Mucosa of stomach (tissue), 1 donor: ENCODE results near the gene CDH20.

Experiments
- H3K27me3 ChIP-seq: one replicate; pipeline ENCODE4 v1.7.0; 2013; ENCODE audit warnings: mild to moderate bottlenecking, low read length; ENCODE audit not compliant: control insufficient read depth, insufficient read depth
- H3K36me3 ChIP-seq: one replicate; pipeline ENCODE4 v1.7.0; 2013; ENCODE audit warnings: low read length; ENCODE audit not compliant: control insufficient read depth, insufficient read depth
- H3K4me1 ChIP-seq: one replicate; pipeline ENCODE4 v1.7.0; 2013; ENCODE audit warnings: mild to moderate bottlenecking, low read length; ENCODE audit not compliant: control insufficient read depth, insufficient read depth
- H3K4me3 ChIP-seq: one replicate; pipeline ENCODE4 v1.7.0; 2013; ENCODE audit warnings: low read length
- H3K9ac ChIP-seq: one replicate; pipeline ENCODE4 v1.7.0; 2013; ENCODE audit warnings: mild to moderate bottlenecking, low read length, moderate library complexity
- H3K9me3 ChIP-seq: one replicate; pipeline ENCODE4 v1.7.0; 2013; ENCODE audit warnings: mild to moderate bottlenecking, low read length, moderate library complexity; ENCODE audit not compliant: control insufficient read depth
- donor health status: Pancreatic carcinoma.

Gene CDH20

DNA sequence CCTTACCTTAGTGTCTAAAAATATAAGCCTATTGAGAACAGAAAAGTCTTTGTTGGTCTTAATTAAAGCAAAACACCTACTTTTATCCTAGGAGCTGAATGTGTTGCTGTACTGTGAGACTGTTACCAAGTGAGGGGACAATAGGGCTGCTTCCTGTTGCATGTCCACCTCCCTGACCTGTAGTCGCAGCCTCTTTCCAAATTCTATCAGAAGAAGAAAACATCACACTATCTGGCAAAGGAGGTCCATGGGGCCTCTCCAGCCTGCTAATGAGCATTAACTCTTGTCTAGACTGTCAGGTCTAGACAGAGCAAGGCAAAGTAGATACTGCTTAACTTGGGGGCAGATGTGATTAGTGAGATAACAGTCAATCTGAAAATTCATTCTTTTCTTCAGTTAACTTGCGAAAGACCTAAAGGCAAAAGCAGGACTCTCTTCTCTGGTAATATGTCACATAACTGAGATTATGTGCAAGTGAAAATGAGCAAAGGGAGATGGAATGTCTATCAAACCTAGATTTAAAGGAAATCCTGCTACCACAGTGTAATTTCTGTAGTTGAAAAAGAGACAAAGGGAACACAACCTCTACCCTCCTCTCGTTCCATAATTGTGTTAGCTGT is 66.9 kb downstream of the CDH20 start:
- no peak overlapping the region for H3K4me3 ChIP-seq
- H3K27me3 ChIP-seq, result no peaks in the 10 kb centered on the region
- H3K36me3 ChIP-seq, result no peaks in the 10 kb centered on the region
- no peaks in the 10 kb centered on the region for H3K4me1 ChIP-seq
- no peaks in the 10 kb centered on the region for H3K9me3 ChIP-seq
- no peak overlapping the region for H3K9ac ChIP-seq

GRCh38 chr18:61400716-61401115 is 67.5 kb downstream of the CDH20 start:
- no peaks in the 10 kb centered on the region for H3K4me1 ChIP-seq
- H3K36me3 ChIP-seq, result no peaks in the 10 kb centered on the region
- H3K4me3 ChIP-seq, result no peak overlapping the region
- H3K27me3 ChIP-seq, result no peaks in the 10 kb centered on the region
- no peaks in the 10 kb centered on the region for H3K9me3 ChIP-seq
- no peak overlapping the region for H3K9ac ChIP-seq

DNA sequence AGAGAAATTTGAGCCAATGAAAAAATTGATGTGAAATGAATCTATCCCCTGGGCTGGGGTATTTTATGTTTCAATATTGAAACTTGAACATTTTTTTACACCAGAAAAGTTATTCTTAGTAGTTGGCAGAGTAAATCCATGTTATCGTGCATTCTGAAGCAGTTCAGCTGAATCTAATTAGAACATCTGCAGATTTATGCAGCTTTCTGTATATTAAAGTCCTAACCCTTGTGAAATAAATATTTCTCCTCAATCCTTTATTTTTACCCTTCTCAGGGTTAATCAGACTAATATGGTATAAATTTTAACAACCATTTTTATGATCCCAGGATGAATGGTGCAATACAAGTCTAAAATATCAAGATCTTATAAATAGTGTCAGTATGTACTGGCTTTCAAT is 69.5 kb downstream of the CDH20 start:
- H3K36me3 ChIP-seq, result no peaks in the 10 kb centered on the region
- no peaks in the 10 kb centered on the region for H3K27me3 ChIP-seq
- no peaks in the 10 kb centered on the region for H3K9me3 ChIP-seq
- no peak overlapping the region for H3K4me3 ChIP-seq
- no peak overlapping the region for H3K9ac ChIP-seq
- H3K4me1 ChIP-seq, result no peaks in the 10 kb centered on the region

DNA sequence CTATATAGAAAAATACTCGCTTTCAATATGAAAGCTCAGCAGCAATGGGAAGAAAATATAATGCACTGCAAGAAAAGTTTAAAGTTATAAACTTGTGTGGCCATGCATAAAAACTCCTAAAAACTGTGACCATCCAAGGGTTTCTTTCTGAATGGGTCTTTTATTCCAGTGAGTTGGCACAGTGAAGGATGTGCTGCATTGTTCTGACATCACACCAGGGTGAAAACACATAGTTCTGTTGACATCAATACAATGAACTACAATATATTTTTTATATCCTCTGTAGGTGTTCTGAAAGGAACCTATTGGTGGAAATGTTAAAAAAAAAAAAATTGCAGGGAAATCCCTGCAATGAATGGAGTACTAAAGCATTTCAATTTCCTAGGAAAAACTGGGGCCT is 80.2 kb downstream of the CDH20 start:
- Histone ChIP-seq H3K36me3 (no peaks in the 10 kb centered on the region), H3K9ac (no peak overlapping the region), H3K4me3 (no peak overlapping the region)

DNA sequence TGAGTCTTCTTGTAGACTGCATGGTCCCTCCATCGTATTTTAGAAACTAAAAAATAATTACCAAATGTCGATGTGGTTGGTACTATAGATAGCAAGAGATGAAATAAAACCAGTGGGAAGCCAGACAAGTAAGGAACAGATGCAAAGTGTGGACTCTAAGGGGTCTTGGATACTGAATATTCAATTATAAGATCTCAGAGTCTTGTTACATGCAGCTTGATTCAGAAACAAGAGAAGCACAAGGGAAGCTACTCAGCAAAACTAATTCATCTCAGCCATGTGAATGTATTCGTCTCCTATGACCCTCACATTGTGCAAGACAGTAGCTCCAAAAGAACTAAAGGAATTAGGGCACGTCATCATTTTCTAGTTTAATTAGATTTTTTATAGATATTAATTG is 80.9 kb downstream of the CDH20 start:
- no peaks in the 10 kb centered on the region for H3K9me3 ChIP-seq
- no peaks in the 10 kb centered on the region for H3K27me3 ChIP-seq
- H3K36me3 ChIP-seq, result no peaks in the 10 kb centered on the region
- H3K4me1 ChIP-seq, result no peaks in the 10 kb centered on the region
- H3K9ac ChIP-seq, result no peak overlapping the region
- no peak overlapping the region for H3K4me3 ChIP-seq

More for the DNA sequence above, 80.2 kb downstream of the CDH20 start:
- H3K4me1 ChIP-seq, result no peaks in the 10 kb centered on the region
- no peaks in the 10 kb centered on the region for H3K9me3 ChIP-seq
- H3K27me3 ChIP-seq, result no peaks in the 10 kb centered on the region

DNA sequence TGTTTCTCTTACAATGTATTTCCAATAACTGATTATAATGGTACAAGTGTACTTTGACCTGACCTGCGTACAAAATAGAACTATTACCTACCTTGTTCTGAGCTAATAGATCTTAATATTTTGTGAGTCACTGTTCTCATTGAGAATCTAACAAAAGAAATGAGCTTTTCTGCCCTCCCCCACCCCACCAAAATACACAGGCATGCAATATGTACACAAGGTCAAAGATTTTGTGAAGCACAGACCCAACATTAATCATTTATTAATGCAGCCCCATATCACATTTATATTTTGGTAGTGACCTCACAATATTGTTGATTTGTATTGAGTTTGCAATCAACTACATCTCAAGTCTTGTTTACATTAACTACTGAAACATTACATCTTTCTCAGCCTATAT is 86.5 kb downstream of the CDH20 start:
- H3K9me3 ChIP-seq, result no peaks in the 10 kb centered on the region
- no peak overlapping the region for H3K9ac ChIP-seq
- no peak overlapping the region for H3K4me3 ChIP-seq
- no peaks in the 10 kb centered on the region for H3K36me3 ChIP-seq
- H3K4me1 ChIP-seq, result no peaks in the 10 kb centered on the region
- no peaks in the 10 kb centered on the region for H3K27me3 ChIP-seq

- Histone ChIP-seq H3K36me3 (no peaks in the 10 kb centered on the region), H3K27me3 (no peaks in the 10 kb centered on the region), H3K9ac (no peak overlapping the region), H3K4me3 (no peak overlapping the region), H3K4me1 (no peaks in the 10 kb centered on the region), H3K9me3 (no peaks in the 10 kb centered on the region)
Measured at GRCh38 chr18:61420218-61420885, 87.1 kb downstream of the CDH20 start.

- Histone ChIP-seq H3K9me3 (no peaks in the 10 kb centered on the region), H3K36me3 (no peaks in the 10 kb centered on the region), H3K9ac (no peak overlapping the region)
Measured at GRCh38 chr18:61426492-61427053, 93.3 kb downstream of the CDH20 start.

GRCh38 chr18:61428266-61428665 is 95.0 kb downstream of the CDH20 start:
- Histone ChIP-seq H3K27me3 (no peaks in the 10 kb centered on the region), H3K36me3 (no peaks in the 10 kb centered on the region)

More at GRCh38 chr18:61426492-61427053, 93.3 kb downstream of the CDH20 start:
- Histone ChIP-seq H3K27me3 (no peaks in the 10 kb centered on the region), H3K4me3 (no peak overlapping the region), H3K4me1 (no peaks in the 10 kb centered on the region)

DNA sequence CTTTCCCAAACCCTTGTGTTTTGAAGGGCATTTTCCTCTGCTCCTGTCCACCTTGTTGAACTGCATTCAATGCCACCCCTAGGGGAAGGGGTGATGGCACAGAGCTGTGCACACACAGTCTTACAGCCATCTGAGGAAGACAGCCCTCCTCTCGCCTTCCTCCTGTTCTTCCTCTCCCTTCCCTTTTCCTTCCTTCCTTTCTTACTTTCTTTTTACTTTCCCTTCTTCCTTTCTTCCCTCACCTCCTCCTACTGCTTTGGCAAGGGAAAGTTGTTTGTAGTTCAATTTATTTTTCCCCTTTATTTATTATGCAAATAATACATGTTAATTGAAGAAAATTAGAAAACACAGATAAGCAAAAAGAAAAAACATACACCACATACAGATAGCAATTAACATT is 99.4 kb downstream of the CDH20 start:
- no peak overlapping the region for H3K9ac ChIP-seq
- no peaks in the 10 kb centered on the region for H3K36me3 ChIP-seq
- no peak overlapping the region for H3K4me3 ChIP-seq
- H3K4me1 ChIP-seq, result no peaks in the 10 kb centered on the region
- H3K9me3 ChIP-seq, result no peaks in the 10 kb centered on the region
- H3K27me3 ChIP-seq, result no peaks in the 10 kb centered on the region

More at GRCh38 chr18:61428266-61428665, 95.0 kb downstream of the CDH20 start:
- Histone ChIP-seq H3K9ac (no peak overlapping the region), H3K4me1 (no peaks in the 10 kb centered on the region), H3K9me3 (no peaks in the 10 kb centered on the region), H3K4me3 (no peak overlapping the region)

DNA sequence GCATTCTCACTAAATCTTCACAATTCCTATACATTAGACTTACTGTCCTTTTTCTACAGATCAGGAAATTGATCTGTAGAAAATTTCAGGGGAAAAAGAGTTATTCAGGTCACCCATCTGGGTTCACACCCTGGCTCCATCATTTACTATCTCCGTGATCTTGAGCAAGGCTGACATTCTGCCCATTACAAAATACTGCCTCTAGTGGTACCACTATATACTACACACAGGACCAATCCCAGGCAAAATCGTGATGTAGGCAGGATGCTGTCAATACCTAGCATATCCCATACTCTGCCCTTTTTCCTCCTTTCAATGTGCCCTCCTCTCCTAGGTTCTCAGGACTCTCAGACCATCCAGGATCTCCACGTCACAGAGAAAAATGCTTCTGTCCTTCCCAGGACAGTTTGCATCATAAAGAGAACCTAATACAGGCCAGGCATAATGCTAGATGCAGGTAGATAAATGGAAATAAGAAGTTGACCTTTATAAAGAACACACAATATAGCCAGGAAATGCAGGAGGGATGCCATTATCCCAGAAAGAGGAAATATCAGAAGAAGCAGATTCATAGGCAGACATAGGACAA is 101.9 kb downstream of the CDH20 start:
- no peaks in the 10 kb centered on the region for H3K4me1 ChIP-seq

GRCh38 chr18:61443081-61443725 is 110.0 kb downstream of the CDH20 start:
- H3K9ac ChIP-seq, result no peak overlapping the region
- no peaks in the 10 kb centered on the region for H3K9me3 ChIP-seq
- no peaks in the 10 kb centered on the region for H3K27me3 ChIP-seq
- H3K36me3 ChIP-seq, result no peaks in the 10 kb centered on the region
- no peak overlapping the region for H3K4me3 ChIP-seq
- no peaks in the 10 kb centered on the region for H3K4me1 ChIP-seq

More for the DNA sequence above, 101.9 kb downstream of the CDH20 start:
- no peaks in the 10 kb centered on the region for H3K9me3 ChIP-seq
- H3K4me3 ChIP-seq, result no peak overlapping the region
- no peaks in the 10 kb centered on the region for H3K36me3 ChIP-seq
- no peaks in the 10 kb centered on the region for H3K27me3 ChIP-seq
- H3K9ac ChIP-seq, result no peak overlapping the region
